Ascending aorta (tissue), 2 donors: Measurements from ENCODE around the gene IL5. TPM values are rescaled to one million over a fixed set of nuclear protein-coding genes. Genes with fewer than 3 reads are reported as not detected.
A peak's percentile ranks its signal among the peaks of the same experiment; 100 is the strongest.
"Not testable (repeated sequence)": the region's sequence is repeated elsewhere in the genome, so short reads cannot be mapped to it uniquely, and the experiment has no call there.

Source experiments
- DNase-seq, 2 donors: peaks; one replicate each; pipeline ENCODE4 v3.0.0-alpha.2; 2019; ENCODE audit warnings: low spot score in 2 of 2
- H3K27ac ChIP-seq, 2 donors: fragments of 200-600 bp; sonication (generic); one replicate each; pipeline ENCODE4 v1.5.1; 2016 to 2017; ENCODE audit warnings: mild to moderate bottlenecking in 1 of 2
- H3K27me3 ChIP-seq: fragments of 200-600 bp; sonication (generic); one replicate; pipeline ENCODE4 v1.5.1; 2017
- H3K36me3 ChIP-seq, 2 donors: fragments of 200-600 bp; sonication (generic); one replicate each; pipeline ENCODE4 v1.5.1; 2016
- H3K4me1 ChIP-seq, 2 donors: fragments of 200-600 bp; sonication (generic); one replicate each; pipeline ENCODE4 v1.5.1; 2016 to 2017; ENCODE audit warnings: mild to moderate bottlenecking in 1 of 2
- H3K4me3 ChIP-seq, 2 donors: fragments of 200-600 bp; sonication (generic); one replicate each; pipeline ENCODE4 v1.5.1; 2016 to 2017; ENCODE audit warnings: mild to moderate bottlenecking in 1 of 2
- H3K9me3 ChIP-seq, 2 donors: fragments of 200-600 bp; sonication (generic); one replicate each; pipeline ENCODE4 v1.5.1; 2016
- CTCF ChIP-seq, 3 experiments: fragments of 200-600 bp in 2 of 3; fragments of 450-650 bp in 1 of 3; sonication (generic) in 2 of 3; IDR thresholded peaks; one replicate each; pipeline ENCODE4 v1.5.1; 2016 to 2019; ENCODE audit warnings: antibody characterized with exemption in 3 of 3, mild to moderate bottlenecking in 1 of 3, moderate library complexity in 1 of 3
- intact Hi-C: fragments of 100-400 bp; cut with DNase I; formaldehyde crosslinking; loops from one replicate; pipeline ENCODE4 v1.15.1; 2023
- total RNA-seq: library from RNA; depleted of rRNA; stranded (reverse); fragments of >200 nt; gene quantifications from one replicate; pipeline ENCODE4 v1.1.0, GENCODE V29; 2016

The IL5 gene
- total RNA-seq, 1 donor from 2014 or later = not detected

- intact Hi-C loops = loop anchor here (1.0 to 5.0 kb wide), 4 partner anchors 60 to 172 kb away; no protein-coding TSS in a partner anchor
- no peak for TF ChIP-seq CTCF (IDR thresholded peaks at IDR 0.05)
- Histone ChIP-seq H3K27ac (peak within 1 kb of the TSS; percentile 72 to 95), H3K9me3 (no peaks in the 10 kb centered on the region), H3K4me1 (peaks cover 7 to 11% of the 10 kb centered on the region in 2 donors), H3K4me3 (peak within 1 kb of the TSS; percentile 73 to 95), H3K36me3 (peaks cover 0 to 17% of the 10 kb centered on the region in 2 donors), H3K27me3 (no peaks in the 10 kb centered on the region)
- DNase-seq = peak; percentile 79 to 96
Measured at GRCh38 chr5:132556763-132557477, 13.6 kb upstream of the IL5 start, which contains the start of gene RAD50. Gene RAD50 (plus strand): TSS chr5:132556977. CDS start chr5:132557325, 348 bp downstream.

- H3K27me3 ChIP-seq = no peaks in the 10 kb centered on the region
- peaks cover 0 to 14% of the 10 kb centered on the region in 2 donors for H3K36me3 ChIP-seq
- peaks cover 7 to 11% of the 10 kb centered on the region in 2 donors for H3K4me1 ChIP-seq
- no peak for DNase-seq
- H3K27ac ChIP-seq = peak overlapping the region; percentile 72 to 95
- H3K4me3 ChIP-seq = peak overlapping the region; percentile 73 to 95
- intact Hi-C loops = loop anchor here (1.0 to 5.0 kb wide), 4 partner anchors 59 to 171 kb away; no protein-coding TSS in a partner anchor
- no peaks in the 10 kb centered on the region for H3K9me3 ChIP-seq
- TF ChIP-seq CTCF (IDR thresholded peaks at IDR 0.05) = no peak
Measured at GRCh38 chr5:132556153-132556762, 12.9 kb upstream of the IL5 start.

GRCh38 chr5:132549576-132549975, 6.3 kb upstream of the IL5 start:
- intact Hi-C loops = no loop called here

GRCh38 chr5:132548834-132549233, 5.5 kb upstream of the IL5 start:
- H3K27me3 ChIP-seq, intact Hi-C loops, DNase-seq, H3K9me3 ChIP-seq, H3K27ac ChIP-seq, H3K36me3 ChIP-seq, H3K4me3 ChIP-seq, H3K4me1 ChIP-seq: not testable (repeated sequence)

More at GRCh38 chr5:132549576-132549975, 6.3 kb upstream of the IL5 start:
- Histone ChIP-seq H3K9me3 (no peaks in the 10 kb centered on the region), H3K4me1 (no peaks in the 10 kb centered on the region), H3K4me3 (no peak overlapping the region), H3K27ac (no peak overlapping the region), H3K36me3 (no peaks in the 10 kb centered on the region), H3K27me3 (no peaks in the 10 kb centered on the region)
- no peak for TF ChIP-seq CTCF (IDR thresholded peaks at IDR 0.05)
- no peak for DNase-seq

GRCh38 chr5:132547269-132547668, 3.9 kb upstream of the IL5 start:
- TF ChIP-seq CTCF (IDR thresholded peaks at IDR 0.05) = no peak
- no peaks in the 10 kb centered on the region for H3K4me1 ChIP-seq
- no peaks in the 10 kb centered on the region for H3K27me3 ChIP-seq
- intact Hi-C loops = no loop called here
- DNase-seq = no peak
- H3K27ac ChIP-seq = no peak overlapping the region
- H3K9me3 ChIP-seq = no peaks in the 10 kb centered on the region
- no peak overlapping the region for H3K4me3 ChIP-seq
- H3K36me3 ChIP-seq = no peaks in the 10 kb centered on the region

- DNase-seq = no peak
- Histone ChIP-seq H3K27me3 (no peaks in the 10 kb centered on the region), H3K9me3 (no peaks in the 10 kb centered on the region), H3K4me3 (no peak overlapping the region), H3K4me1 (no peaks in the 10 kb centered on the region), H3K27ac (no peak overlapping the region), H3K36me3 (no peaks in the 10 kb centered on the region)
- intact Hi-C loops = no loop called here
- no peak for TF ChIP-seq CTCF (IDR thresholded peaks at IDR 0.05)
Measured at GRCh38 chr5:132546108-132546507, 2.8 kb upstream of the IL5 start.
